A549 (cell line): ENCODE data around the gene GLB1L3. TPM values are rescaled to one million over a fixed set of nuclear protein-coding genes. Genes with fewer than 3 reads are reported as not detected.
"Not testable (repeated sequence)": the region's sequence is repeated elsewhere in the genome, so short reads cannot be mapped to it uniquely, and the experiment has no call there.

ENCODE experiments used
- ATAC-seq, 2 experiments: fragments of 200-7000 bp in 1 of 2; fragments of >200 bp in 1 of 2; cut with Nextera tagmentation in 1 of 2; cut with Tn5 transposase in 1 of 2; 3 replicates each; pipeline versions ENCODE4 v1.8.0 to v1.9.1; 2018 to 2020; ENCODE audit warnings: mild to moderate bottlenecking in 1 of 2, moderate library complexity in 1 of 2
- CTCF ChIA-PET: fragments of 300-600 bp; sonication (Branson Sonifier 250); formaldehyde crosslinking; extraction: SDS; loops from one replicate; lab custom pipeline; 2021; ENCODE audit warnings: antibody characterized with exemption, inconsistent platforms; lab: Yijun Ruan, JAX
- POLR2A ChIA-PET: fragments of 350-600 bp; formaldehyde crosslinking; extraction: SDS; loops from one replicate; lab custom pipeline; 2021; ENCODE audit warnings: antibody characterized with exemption, inconsistent platforms; lab: Yijun Ruan, JAX
- DNase-seq, 2 experiments: peaks; one replicate each; pipeline versions ENCODE4 v3.0.0 to v3.0.0-alpha.2; 2011 to 2016; ENCODE audit warnings: low read depth in 1 of 2, low spot score in 1 of 2
- FAIRE-seq: peaks from 2 replicates; lab custom pipeline; 2011; peaks lifted over from hg19 to GRCh38; lab: Jason Lieb, UNC
- H3K27ac ChIP-seq, 2 experiments: fragments of >200 bp; sonication (Bioruptor Twin); formaldehyde crosslinking; 3 replicates each; pipeline ENCODE4 v1.5.1; 2016 to 2017
- H3K4me1 ChIP-seq: fragments of >200 bp; sonication (Bioruptor Twin); formaldehyde crosslinking; 3 replicates; pipeline ENCODE4 v1.6.1; 2016
- H3K4me2 ChIP-seq: fragments of >200 bp; sonication (Bioruptor Twin); formaldehyde crosslinking; 3 replicates; pipeline ENCODE4 v1.6.1; 2016
- H3K4me3 ChIP-seq: fragments of >200 bp; sonication (Bioruptor Twin); formaldehyde crosslinking; 3 replicates; pipeline ENCODE4 v1.5.1; 2016
- H3K9me3 ChIP-seq: fragments of >200 bp; sonication (Bioruptor Twin); formaldehyde crosslinking; 3 replicates; pipeline ENCODE4 v1.6.1; 2016
- BHLHE40 ChIP-seq: IDR thresholded peaks from 2 replicates; pipeline ENCODE4 v1.6.1; 2012; ENCODE audit warnings: low read depth, low read length, inconsistent platforms
- CBX8 ChIP-seq: fragments of 200-600 bp; sonication (generic); IDR thresholded peaks from 2 replicates; pipeline ENCODE4 v1.6.1; 2016
- CEBPB ChIP-seq, 2 experiments: fragments of >200 bp in 1 of 2; sonication (Bioruptor Twin) in 1 of 2; formaldehyde crosslinking in 1 of 2; IDR thresholded peaks; 2 replicates each; pipeline ENCODE4 v1.6.1; 2012 to 2016
- EHMT2 ChIP-seq: fragments of 200-600 bp; sonication (generic); IDR thresholded peaks from 2 replicates; pipeline ENCODE4 v1.6.1; 2016; ENCODE audit warnings: antibody characterized with exemption, low read depth, mild to moderate bottlenecking, moderate library complexity
- FOXS1 ChIP-seq: fragments of 250-450 bp; sonication (Bioruptor Pico); IDR thresholded peaks from 2 replicates; pipeline ENCODE4 v1.5.0; 2020; ENCODE audit warnings: mild to moderate bottlenecking, moderate library complexity
- GATA3 ChIP-seq: IDR thresholded peaks from 2 replicates; pipeline ENCODE4 v1.6.1; 2012; ENCODE audit warnings: borderline replicate concordance
- HDAC2 ChIP-seq: fragments of 200-600 bp; sonication (generic); IDR thresholded peaks from 2 replicates; pipeline ENCODE4 v1.6.1; 2016
- HOXA7 ChIP-seq: fragments of 250-450 bp; sonication (Bioruptor Pico); IDR thresholded peaks from 2 replicates; pipeline ENCODE4 v1.5.0; 2020; ENCODE audit warnings: mild to moderate bottlenecking, moderate library complexity
- HOXB13 ChIP-seq: fragments of 250-450 bp; sonication (Bioruptor Pico); IDR thresholded peaks from 2 replicates; pipeline ENCODE4 v1.5.0; 2020; ENCODE audit warnings: low read depth, mild to moderate bottlenecking, moderate library complexity
- KDM1A ChIP-seq: fragments of 200-600 bp; sonication (generic); IDR thresholded peaks from 2 replicates; pipeline ENCODE4 v1.6.1; 2016; ENCODE audit warnings: low read depth, mild to moderate bottlenecking
- MYC ChIP-seq: IDR thresholded peaks from 2 replicates; pipeline ENCODE4 v1.6.1; 2012; ENCODE audit warnings: mild to moderate bottlenecking, inconsistent platforms, low read length, improper control_type of control experiment, borderline replicate concordance
- NFE2L2 ChIP-seq: fragments of 150-350 bp; conservative IDR thresholded peaks from 2 replicates; pipeline ENCODE4 v1.6.1; 2014; ENCODE audit warnings: low read length
- PHF8 ChIP-seq: fragments of 200-600 bp; sonication (generic); IDR thresholded peaks from 2 replicates; pipeline ENCODE4 v1.6.1; 2016; ENCODE audit warnings: low read depth, mild to moderate bottlenecking, antibody characterized with exemption, moderate library complexity, borderline replicate concordance
- RCOR1 ChIP-seq: fragments of 150-350 bp; IDR thresholded peaks from 2 replicates; pipeline ENCODE4 v1.6.1; 2014; ENCODE audit warnings: antibody characterized with exemption, low read length, low read depth
- REST ChIP-seq: fragments of 200-600 bp; sonication (generic); IDR thresholded peaks from 2 replicates; pipeline ENCODE4 v1.6.1; 2016; ENCODE audit warnings: antibody characterized with exemption, mild to moderate bottlenecking, moderate library complexity
- RFX5 ChIP-seq: fragments of 450-650 bp; IDR thresholded peaks from 2 replicates; pipeline ENCODE4 v1.7.1; 2014; ENCODE audit warnings: antibody characterized with exemption, mild to moderate bottlenecking, moderate library complexity
- ZFP36 ChIP-seq: fragments of 450-650 bp; IDR thresholded peaks from 2 replicates; pipeline ENCODE4 v1.6.1; 2014; ENCODE audit warnings: borderline replicate concordance; ENCODE audit not compliant: partially characterized antibody
- WGBS: methylation state at CpG from one replicate; pipeline ENCODE4 v1.1.6; 2017; ENCODE audit errors: missing lambda C conversion rate; 5-methylcytosine and 5-hydroxymethylcytosine counted together
- polyA plus RNA-seq, 4 experiments: library from polyadenylated mRNA; depleted of rRNA in 3 of 4; stranded (reverse); fragments of >200 nt; fragmentation: RNase III in 1 of 4; extraction: RNeasy Plus Mini Kit Qiagen cat#74134 plus additional on column Dnase treatment in 1 of 4; gene quantifications; 2 replicates in 3 of 4; 3 replicates in 1 of 4; pipeline ENCODE4 v1.2.3, GENCODE V29; 2011 to 2017
- TF ChIP-seq, protein P1 (sequence below): fragments of >200 bp; sonication (Bioruptor Twin); formaldehyde crosslinking; IDR thresholded peaks from 2 replicates; pipeline ENCODE4 v1.6.1; 2016
- TF ChIP-seq, protein P2 (sequence below): IDR thresholded peaks from 2 replicates; pipeline ENCODE4 v1.6.1; 2012; ENCODE audit warnings: low read depth, borderline replicate concordance

The GLB1L3 gene
- polyA plus RNA-seq, 2 of the 4 experiments (the other 2 are of a cell fraction), result not detected

- H3K4me1 ChIP-seq, result no peaks in the 10 kb centered on the region
- H3K27ac ChIP-seq, result no peak overlapping the region
- no peak overlapping the region for H3K4me2 ChIP-seq
- FAIRE-seq, result no peak
- POLR2A ChIA-PET, result no interaction called here
- H3K4me3 ChIP-seq, result no peak overlapping the region
- no peak for DNase-seq
- TF ChIP-seq KDM1A (no peak), RCOR1 (no peak), ZFP36 (no peak), NFE2L2 (no peak), CBX8 (no peak), RFX5 (no peak), CEBPB (IDR thresholded peaks at IDR 0.05) (no peak)
- CTCF ChIA-PET, result interaction anchor here (1.0 kb wide), 1 partner anchor 20 kb away, joined by 4 read pairs; no protein-coding TSS in a partner anchor
- 66% methylated on average over 21 of the region's 22 CpGs for WGBS
- H3K9me3 ChIP-seq, result no peaks in the 10 kb centered on the region
- ATAC-seq, result no peak
These were observed 6.2 kb downstream of the GLB1L3 start for GRCh38 chr11:134282121-134283045.

DNA sequence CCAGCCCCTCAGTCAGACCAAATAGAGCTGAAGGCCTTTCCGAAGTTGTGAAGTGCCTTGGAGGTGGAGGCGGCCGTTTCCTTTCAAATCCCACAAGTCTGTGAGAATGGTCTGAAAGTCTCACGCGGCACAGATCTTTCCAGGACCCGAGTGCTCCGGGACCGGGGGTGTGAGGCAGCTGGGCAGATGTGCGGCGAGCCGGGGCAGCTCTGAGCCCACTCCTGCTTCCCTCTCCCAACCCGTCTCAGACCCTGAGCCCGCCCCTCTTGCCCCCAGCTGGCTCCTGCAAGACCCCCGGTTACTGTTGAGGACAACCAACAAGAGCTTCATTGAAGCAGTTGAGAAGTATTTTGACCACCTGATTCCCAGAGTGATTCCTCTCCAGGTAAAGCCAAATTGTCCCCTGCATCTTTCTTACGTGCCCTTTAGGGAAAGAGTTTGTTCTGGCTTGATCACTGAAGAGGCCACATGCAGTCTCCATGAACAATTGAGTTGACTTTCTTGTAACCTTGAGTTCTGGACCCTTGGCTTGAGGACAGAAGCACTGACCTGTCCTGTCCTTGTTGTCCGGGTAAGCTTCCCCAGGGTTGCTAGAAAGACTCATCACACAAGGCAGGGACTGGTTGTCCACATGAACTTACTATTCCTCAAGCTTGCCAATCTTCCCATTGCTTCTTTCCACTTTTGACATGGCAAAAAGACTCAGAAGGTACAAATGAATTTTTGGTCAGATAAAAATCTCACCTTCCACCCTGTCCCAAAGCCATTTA is 7.5 kb downstream of the GLB1L3 start:
- Histone ChIP-seq H3K9me3 (no peaks in the 10 kb centered on the region), H3K4me2 (no peak overlapping the region), H3K4me1 (no peaks in the 10 kb centered on the region), H3K4me3 (no peak overlapping the region), H3K27ac (no peak overlapping the region)
- CTCF ChIA-PET, result interaction anchor here (0.6 kb wide), 1 partner anchor 206 kb away, joined by 4 read pairs; no protein-coding TSS in a partner anchor
- WGBS, result 47% methylated on average over 12 of the region's 16 CpGs
- DNase-seq, result no peak
- FAIRE-seq, result no peak
- TF ChIP-seq ZFP36, result no peak
- no peak for TF ChIP-seq MYC
- TF ChIP-seq HOXB13 (CRISPR knock-in tag), result no peak
- TF ChIP-seq FOXS1 (CRISPR knock-in tag), result no peak
- TF ChIP-seq CBX8, result no peak
- no peak for TF ChIP-seq EHMT2
- no peak for TF ChIP-seq BHLHE40
- TF ChIP-seq REST, result no peak
- TF ChIP-seq, protein P1, sequence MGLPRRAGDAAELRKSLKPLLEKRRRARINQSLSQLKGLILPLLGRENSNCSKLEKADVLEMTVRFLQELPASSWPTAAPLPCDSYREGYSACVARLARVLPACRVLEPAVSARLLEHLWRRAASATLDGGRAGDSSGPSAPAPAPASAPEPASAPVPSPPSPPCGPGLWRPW, result no peak
- no peak for TF ChIP-seq GATA3
- TF ChIP-seq, protein P2, sequence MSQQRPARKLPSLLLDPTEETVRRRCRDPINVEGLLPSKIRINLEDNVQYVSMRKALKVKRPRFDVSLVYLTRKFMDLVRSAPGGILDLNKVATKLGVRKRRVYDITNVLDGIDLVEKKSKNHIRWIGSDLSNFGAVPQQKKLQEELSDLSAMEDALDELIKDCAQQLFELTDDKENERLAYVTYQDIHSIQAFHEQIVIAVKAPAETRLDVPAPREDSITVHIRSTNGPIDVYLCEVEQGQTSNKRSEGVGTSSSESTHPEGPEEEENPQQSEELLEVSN, result no peak
- no peak for TF ChIP-seq HOXA7 (CRISPR knock-in tag)
- TF ChIP-seq PHF8, result no peak
- TF ChIP-seq KDM1A, result no peak
- TF ChIP-seq HDAC2, result no peak
- no peak for ATAC-seq
- POLR2A ChIA-PET, result no interaction called here

GRCh38 chr11:134284349-134284748 is 8.2 kb downstream of the GLB1L3 start:
- H3K4me3 ChIP-seq, H3K27ac ChIP-seq, FAIRE-seq, DNase-seq, H3K9me3 ChIP-seq, H3K4me1 ChIP-seq, H3K4me2 ChIP-seq, POLR2A ChIA-PET, ATAC-seq: not testable (repeated sequence)
- CTCF ChIA-PET, result interaction anchor here (0.6 kb wide), 1 partner anchor 207 kb away, joined by 4 read pairs; no protein-coding TSS in a partner anchor
- 39% methylated on average over 5 of the region's 5 CpGs for whole genome bisulfite sequencing
